Measurements from ENCODE around the gene SHANK1.

SHANK1 gene

DNA sequence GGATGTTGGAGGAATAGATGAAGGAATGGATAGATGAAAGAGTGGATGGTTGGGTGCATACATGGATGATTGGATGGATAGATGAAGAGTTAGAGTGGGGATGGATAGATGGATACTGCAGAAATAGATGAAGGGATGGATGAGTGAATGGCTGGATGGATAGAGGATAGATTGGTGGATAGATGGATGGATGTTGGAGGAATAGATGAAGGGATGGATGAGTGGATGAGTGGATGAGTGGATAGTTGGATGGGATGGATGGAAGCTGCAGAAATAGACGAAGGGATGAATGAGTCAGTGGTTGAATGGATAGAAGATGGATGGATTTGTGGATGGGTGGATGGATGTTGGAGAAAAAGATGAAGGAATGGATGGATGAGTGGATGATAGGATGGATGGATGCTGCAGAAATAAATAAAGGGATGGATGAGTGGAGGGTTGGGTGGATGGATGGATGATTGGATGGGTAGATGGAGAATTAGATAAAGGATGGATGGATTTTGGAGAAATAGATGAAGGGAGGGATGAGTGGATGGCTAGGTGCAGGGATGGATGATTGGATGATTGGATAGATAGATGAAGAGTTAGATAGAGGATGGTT, 75.2 kb downstream of the SHANK1 start:
- no peak overlapping the region for H3K4me3 ChIP-seq (ENCODE audit: low read length)
- TF ChIP-seq, protein P1, sequence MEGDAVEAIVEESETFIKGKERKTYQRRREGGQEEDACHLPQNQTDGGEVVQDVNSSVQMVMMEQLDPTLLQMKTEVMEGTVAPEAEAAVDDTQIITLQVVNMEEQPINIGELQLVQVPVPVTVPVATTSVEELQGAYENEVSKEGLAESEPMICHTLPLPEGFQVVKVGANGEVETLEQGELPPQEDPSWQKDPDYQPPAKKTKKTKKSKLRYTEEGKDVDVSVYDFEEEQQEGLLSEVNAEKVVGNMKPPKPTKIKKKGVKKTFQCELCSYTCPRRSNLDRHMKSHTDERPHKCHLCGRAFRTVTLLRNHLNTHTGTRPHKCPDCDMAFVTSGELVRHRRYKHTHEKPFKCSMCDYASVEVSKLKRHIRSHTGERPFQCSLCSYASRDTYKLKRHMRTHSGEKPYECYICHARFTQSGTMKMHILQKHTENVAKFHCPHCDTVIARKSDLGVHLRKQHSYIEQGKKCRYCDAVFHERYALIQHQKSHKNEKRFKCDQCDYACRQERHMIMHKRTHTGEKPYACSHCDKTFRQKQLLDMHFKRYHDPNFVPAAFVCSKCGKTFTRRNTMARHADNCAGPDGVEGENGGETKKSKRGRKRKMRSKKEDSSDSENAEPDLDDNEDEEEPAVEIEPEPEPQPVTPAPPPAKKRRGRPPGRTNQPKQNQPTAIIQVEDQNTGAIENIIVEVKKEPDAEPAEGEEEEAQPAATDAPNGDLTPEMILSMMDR (IDR thresholded peaks at IDR 0.05; ENCODE audit: insufficient read depth, low read depth, low read length, missing control alignments) = no peak
- DNase-seq (ENCODE audit: low read depth) = no peak

DNA sequence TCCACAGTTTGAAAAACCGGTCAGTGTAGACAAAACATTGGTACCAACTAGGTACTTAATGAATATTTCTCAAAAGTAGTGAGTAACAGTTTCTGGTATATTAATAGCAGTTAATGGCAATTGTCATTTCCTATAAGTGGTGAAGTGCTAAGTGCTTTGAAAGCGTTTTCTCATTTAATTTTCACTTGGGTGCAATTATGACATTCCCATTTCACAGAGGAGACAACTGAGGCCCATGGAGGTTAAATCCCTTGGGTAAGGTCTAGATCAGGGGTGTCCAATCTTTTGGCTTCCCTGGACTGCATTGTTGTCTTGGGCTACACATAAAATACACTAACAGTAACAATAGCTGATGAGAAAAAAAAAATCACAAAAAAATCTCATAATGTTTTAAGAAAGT, 79.2 kb downstream of the SHANK1 start:
- TF ChIP-seq, protein P1 (IDR thresholded peaks at IDR 0.05; ENCODE audit: insufficient read depth, low read depth, low read length, missing control alignments) = no peak
- DNase-seq (ENCODE audit: low read depth) = no peak
- H3K4me3 ChIP-seq (ENCODE audit: low read length) = no peak overlapping the region

DNA sequence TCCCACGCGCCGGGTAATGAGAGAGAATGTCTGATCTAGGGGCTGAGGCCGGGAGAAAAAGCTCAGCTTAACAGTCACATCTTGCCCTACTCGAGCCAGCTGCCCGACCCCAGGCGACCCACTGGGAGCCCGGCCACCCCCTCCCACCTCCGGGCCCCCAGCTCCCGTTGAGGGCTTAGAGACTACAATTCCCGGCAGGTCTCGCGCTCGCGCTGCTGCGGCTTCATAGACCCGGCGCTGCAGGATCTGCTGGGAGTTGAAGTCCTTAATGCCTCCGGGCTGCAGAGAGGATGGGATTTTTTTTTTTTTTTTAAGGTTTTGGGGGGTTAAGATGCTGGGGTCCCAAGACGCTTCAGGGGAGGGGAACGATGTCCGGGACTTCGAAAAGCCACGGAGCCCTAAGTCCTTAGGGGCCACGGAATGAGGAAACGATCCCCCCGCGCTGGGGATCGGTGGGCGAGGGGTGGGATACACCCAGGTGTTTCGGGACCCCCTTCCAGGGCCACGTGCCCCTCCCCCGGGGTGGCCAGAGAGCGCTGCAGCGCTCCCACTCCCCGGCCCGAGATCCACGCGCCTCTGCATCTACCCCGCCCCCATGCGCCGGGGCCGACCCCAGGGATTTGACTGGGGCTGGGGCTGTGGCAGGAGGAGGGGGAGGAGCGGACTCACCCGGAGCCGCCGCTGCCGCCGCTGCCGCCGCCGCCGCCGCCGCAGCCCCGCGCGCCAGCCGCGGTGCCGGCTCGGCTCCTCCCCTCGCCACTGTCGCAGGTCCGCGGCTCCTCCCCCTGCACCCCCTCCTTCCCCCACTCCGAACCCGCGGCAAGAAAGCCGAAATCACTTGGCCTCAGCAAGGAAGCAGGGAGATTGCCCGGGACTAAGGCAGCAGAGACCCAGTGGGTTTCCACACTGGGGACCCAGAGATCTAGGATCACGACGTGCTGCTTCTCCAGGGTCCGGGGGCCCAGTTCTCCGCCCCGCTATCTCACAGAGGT, 80.2 kb downstream of the SHANK1 start, which contains the start of gene SYT3:
Gene SYT3, minus strand, starts transcription at position 761 of the 992 bp plus-strand sequence. CDS start 2,470 bp downstream, outside the sequence.
- H3K4me3 ChIP-seq (ENCODE audit: low read length) = no peak within 1 kb of the TSS
- TF ChIP-seq, protein P1 (IDR thresholded peaks at IDR 0.05; ENCODE audit: insufficient read depth, low read depth, low read length, missing control alignments) = no peak
- DNase-seq (ENCODE audit: low read depth) = no peak

DNA sequence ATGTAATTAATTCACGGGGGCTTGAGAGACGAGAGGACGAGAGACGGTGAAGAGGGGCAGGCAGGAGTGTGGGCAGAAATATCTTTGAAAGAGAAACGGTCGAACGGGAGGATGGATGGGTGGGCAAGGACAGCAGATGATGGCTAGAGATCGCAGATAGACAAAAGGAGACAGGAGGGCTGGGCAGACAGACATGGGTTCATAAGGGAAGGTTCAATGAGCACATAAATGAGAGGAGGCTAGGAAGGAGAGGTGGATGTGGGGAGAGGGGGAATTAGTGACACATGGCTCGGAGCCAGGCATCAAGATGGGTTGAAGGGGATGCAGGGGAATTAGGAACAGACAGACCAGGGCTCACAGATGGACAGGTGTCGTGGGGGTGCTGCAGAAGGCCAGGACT, 81.0 kb downstream of the SHANK1 start:
- TF ChIP-seq, protein P1 (IDR thresholded peaks at IDR 0.05; ENCODE audit: insufficient read depth, low read depth, low read length, missing control alignments) = no peak
- H3K4me3 ChIP-seq (ENCODE audit: low read length) = no peak overlapping the region
- no peak for DNase-seq (ENCODE audit: low read depth)

DNA sequence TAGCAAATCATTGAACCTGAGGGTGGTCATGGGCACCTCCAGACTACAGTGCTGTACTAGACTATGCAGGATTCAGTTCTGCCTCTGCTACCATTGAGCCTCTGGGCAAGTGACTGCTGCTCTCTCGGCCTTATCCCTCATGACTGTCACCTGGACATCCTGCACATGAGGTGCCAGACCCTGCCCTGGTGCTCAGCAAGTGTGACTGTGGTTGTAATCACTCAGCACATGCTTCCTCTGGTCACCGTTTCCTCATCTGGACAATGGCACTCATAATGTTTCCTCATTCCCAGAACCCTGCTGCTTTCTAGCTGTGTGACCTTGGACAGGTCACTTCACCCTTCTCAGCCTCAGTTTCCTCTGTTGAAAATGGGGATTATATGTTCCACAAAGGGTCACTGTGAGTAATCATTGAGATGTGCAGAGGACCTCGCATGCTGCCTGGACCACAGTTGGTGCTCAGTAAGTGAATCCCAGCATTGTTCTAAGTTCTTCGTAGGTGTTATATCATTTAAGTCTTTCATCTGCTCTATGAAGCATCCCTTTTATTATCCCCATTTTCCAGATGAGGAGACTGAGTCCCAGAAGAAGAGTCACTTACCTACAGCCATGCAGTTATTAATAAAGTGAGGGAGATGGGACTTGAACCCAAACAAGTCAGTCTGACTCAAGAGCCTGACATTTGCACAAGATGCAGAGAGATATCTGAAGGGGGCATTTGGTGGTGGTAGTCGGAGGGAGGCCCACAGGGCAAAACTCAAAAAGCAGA, 83.1 kb downstream of the SHANK1 start:
- TF ChIP-seq, protein P1 (IDR thresholded peaks at IDR 0.05; ENCODE audit: insufficient read depth, low read depth, low read length, missing control alignments) = no peak
- no peak overlapping the region for H3K4me3 ChIP-seq (ENCODE audit: low read length)
- DNase-seq (ENCODE audit: low read depth) = no peak

DNA sequence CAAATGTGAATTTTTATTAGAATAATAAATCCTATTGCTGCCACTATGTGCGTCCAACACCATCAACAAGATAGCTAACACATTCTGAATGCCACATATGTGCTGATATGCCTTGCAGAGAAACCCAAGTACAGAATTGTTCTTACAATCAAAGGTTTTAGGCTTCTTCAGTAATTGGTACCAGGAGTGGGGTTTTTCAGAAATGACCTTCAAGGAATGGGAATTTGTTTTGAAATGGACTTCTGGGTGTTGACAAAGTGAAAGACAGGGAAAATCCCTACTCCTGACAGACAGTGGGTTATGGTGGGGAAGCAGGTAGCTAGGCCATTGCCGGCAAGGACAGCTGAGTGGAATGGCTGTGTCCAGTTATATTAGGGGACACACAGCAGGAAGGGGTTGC, 85.6 kb downstream of the SHANK1 start:
- H3K4me3 ChIP-seq (ENCODE audit: low read length) = no peak overlapping the region
- DNase-seq (ENCODE audit: low read depth) = no peak
- TF ChIP-seq, protein P1 (IDR thresholded peaks at IDR 0.05; ENCODE audit: insufficient read depth, low read depth, low read length, missing control alignments) = no peak
